Measurements from ENCODE around the gene SNED1.
A peak's percentile ranks its signal among the peaks of the same experiment; 100 is the strongest.

Gene SNED1

DNA sequence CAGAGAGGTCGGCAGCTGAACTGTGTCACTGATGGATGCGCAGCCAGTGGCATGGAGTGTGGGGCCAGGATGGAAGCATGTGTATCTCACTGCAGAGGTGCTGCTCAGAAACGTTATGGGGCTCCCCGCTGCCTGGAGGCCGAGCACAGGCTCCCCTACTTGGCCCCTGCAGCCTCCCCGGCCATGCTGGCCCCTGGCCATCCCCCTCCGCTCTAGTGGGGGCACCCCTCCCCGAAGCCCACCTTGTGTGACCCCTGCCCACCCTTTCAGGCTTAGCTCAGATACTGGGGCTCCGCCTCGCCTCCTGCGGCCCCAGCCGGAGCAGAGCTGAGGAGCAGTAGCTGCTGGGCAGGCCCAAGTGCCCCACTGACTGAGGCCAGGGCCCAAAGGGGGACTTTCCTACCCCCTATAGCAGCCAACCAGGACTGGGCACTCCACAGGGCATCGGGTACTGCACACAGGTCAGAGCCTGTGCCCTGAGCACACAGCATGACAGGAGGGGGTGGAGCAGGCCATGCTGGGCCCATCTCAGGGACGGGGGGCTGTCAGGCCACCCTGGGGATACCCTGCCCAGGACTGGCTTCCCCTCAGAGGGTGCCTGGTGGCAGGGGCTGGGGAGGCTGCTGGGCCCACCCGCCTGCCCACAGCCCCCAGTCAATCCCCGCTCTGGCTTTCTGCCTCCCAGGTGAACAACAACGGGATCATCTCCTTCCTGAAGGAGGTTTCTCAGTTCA is 31.3 kb downstream of the SNED1 start:
- no peak for DNase-seq (ENCODE audit: low read depth)

- DNase-seq (ENCODE audit: low read depth), result no peak
These were observed 31.9 kb downstream of the SNED1 start for GRCh38 chr2:241030333-241030680.

DNA sequence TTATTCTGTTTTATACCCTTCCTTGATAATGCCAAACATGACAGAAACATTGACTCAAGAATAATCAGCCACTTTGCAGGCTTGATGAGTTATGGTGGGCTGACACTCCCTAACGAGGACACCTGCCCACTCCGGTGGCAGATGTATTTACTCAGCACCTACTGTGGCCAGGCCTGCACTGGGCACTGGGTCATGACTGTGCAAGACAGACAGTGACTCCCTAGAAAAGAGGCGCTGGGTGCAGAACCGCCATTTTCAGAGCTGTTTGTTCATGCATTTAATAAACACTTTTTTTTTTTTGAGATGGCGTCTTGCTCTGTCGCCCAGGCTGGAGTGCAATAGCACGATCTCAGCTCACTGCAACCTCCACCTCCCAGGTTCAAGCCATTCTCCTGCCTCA is 32.5 kb downstream of the SNED1 start:
- no peak for DNase-seq (ENCODE audit: low read depth)

GRCh38 chr2:241031436-241032165 is 33.2 kb downstream of the SNED1 start:
- DNase-seq (ENCODE audit: low read depth), result no peak

GRCh38 chr2:241033336-241033987 is 35.0 kb downstream of the SNED1 start:
- DNase-seq (ENCODE audit: low read depth), result no peak

GRCh38 chr2:241033994-241034393 is 35.6 kb downstream of the SNED1 start:
- no peak for DNase-seq (ENCODE audit: low read depth)

DNA sequence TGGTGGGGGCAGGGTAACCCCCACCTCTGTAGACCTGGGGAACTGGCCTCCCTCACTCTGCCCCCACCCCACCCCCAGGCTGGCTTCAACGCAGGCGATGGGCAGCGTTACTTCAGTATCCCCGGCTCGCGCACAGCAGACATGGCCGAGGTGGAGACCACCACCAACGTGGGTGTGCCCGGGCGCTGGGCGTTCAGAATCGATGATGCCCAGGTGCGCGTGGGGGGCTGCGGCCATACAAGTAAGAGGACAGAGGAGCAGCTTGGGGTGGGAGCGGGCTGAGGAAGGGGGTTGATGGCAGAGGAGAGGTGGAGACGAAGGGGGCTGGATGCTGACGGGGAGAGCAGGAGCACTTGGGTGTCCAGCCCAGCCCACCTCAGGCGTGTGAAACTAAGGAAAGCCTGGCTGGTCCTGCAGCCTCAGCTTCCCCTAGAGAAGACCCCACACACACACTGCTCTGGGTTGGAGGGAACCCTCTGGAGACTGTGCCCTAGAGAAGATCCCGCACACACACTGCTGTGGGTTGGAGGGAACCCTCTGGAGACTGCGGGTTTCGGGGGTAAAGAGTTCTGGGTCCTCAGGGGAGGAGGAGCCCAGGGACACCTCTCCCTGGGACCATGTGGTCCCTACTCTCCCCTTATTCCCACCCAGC is 36.2 kb downstream of the SNED1 start:
- no peak for DNase-seq (ENCODE audit: low read depth)

DNA sequence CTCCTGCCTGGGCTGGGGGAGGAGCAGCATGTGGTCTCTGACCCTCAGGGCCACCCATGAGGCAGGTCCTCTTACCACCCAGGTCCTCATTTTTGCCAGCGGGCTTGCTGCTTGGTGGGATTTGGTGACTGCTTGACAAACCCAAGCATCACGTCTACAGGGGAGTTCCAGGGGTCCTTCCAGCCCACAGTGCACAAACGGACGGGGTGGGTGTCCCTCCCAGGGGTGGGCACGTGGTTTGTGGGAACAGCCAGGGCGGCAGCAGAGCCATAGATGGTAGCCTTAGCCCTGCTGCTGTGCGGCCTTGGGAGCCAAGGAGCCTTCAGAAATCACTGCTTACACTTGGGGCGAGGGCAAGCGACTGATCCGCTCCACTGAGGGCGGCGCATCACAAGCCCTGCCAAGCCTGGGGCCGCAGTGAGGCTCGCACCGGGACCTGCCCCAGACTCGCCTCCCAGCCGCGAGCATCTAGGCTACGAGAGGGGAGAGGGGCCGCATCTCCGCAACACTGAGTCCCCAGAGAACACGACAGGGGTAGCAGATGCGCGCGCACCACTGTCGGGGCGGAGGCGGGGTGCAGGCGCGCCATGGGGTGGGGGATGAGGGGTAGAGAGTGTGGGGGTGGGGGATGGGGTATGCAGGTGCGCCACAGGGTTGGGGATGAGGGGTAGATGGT is 36.9 kb downstream of the SNED1 start:
- peak; percentile 55 for DNase-seq (ENCODE audit: low read depth)

- peak; percentile 39 for DNase-seq (ENCODE audit: low read depth)
These were observed 37.5 kb downstream of the SNED1 start for GRCh38 chr2:241035818-241036396.

DNA sequence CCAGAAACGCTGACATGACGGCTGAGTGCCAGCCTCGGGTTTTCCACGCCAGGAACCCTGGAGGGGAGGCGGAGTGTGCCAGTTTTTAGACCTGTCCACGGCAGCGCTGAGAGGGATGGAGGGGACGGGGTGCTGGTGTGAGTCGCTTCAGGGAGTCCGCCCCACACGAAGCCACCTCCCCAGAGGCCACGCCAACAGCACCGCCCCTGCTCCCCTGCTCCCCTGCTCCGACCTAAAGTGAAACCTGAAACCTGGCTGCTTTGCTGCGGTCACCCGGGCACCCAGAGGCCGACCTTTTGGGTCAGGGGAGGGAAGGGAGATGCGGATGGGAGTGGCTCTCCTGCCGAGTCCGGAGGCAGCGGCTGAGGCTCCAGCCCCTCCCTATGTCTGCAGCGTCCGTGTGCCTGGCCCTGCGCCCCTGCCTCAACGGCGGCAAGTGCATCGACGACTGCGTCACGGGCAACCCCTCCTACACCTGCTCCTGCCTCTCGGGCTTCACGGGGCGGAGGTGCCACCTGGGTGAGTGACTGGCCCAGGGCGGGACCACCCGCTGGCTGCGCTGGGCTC is 38.1 kb downstream of the SNED1 start:
- peak; percentile 50 for DNase-seq (ENCODE audit: low read depth)

- DNase-seq (ENCODE audit: low read depth), result peak; percentile 17
These were observed 38.6 kb downstream of the SNED1 start for GRCh38 chr2:241036964-241037421.

- no peak for DNase-seq (ENCODE audit: low read depth)
These were observed 39.1 kb downstream of the SNED1 start for GRCh38 chr2:241037498-241037897.

- DNase-seq (ENCODE audit: low read depth), result no peak
These were observed 40.2 kb downstream of the SNED1 start for GRCh38 chr2:241038374-241039180.

- no peak for DNase-seq (ENCODE audit: low read depth)
These were observed 41.0 kb downstream of the SNED1 start for GRCh38 chr2:241039416-241039815.

GRCh38 chr2:241040081-241040803 is 41.8 kb downstream of the SNED1 start:
- no peak for DNase-seq (ENCODE audit: low read depth)

- no peak for DNase-seq (ENCODE audit: low read depth)
These were observed 43.3 kb downstream of the SNED1 start for GRCh38 chr2:241041589-241042158.

- no peak for DNase-seq (ENCODE audit: low read depth)
These were observed 45.2 kb downstream of the SNED1 start for GRCh38 chr2:241043581-241043980.

DNA sequence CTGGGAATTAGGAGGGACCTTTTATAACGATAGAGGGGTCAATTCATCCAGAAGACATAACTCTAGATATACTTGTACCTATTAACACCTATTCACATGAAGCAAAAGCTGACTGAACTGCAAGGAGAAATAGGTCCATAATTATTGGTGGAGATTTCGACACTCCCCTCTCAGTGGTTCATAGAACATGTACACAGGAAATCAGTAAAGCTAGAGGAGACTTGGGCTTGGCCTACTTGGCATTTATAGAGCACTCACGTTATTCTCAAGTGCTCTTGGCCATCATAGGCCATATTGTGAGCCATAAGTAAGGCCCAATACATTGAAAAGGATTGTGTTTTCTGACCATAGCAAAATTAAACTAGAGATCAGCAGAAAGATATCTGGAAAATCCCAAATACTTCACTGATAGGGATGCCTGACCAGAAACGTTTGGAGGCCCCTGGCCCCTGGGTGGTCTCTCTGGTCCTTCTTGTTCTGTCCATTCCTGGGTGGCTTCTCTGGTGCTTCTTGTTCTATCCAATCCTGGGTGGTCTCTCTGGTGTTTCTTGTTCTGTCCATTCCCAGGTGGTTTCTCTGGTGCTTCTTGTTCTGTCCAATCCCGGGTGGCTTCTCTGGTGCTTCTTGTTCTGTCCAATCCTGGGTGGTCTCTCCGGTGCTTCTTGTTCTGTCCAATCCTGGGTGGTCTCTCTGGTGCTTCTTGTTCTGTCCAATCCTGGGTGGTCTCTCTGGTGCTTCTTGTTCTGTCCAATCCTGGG is 49.0 kb downstream of the SNED1 start:
- DNase-seq (ENCODE audit: low read depth), result no peak
